Sigmoid colon (tissue), 3 donors: Measurements from ENCODE around the gene SMARCE1.

Experiments
- POLR2A ChIP-seq, 2 donors: fragments of 450-650 bp; IDR thresholded peaks; one replicate each; pipeline ENCODE4 v1.6.1; 2016; ENCODE audit warnings: antibody characterized with exemption in 2 of 2, mild to moderate bottlenecking in 2 of 2, moderate library complexity in 2 of 2
- TF ChIP-seq, protein P1 (sequence below), 4 experiments: fragments of 450-650 bp in 3 of 4; fragments of 200-600 bp in 1 of 4; IDR thresholded peaks; one replicate each; pipeline ENCODE4 v1.5.1; 2016 to 2019; ENCODE audit warnings: antibody characterized with exemption in 4 of 4, mild to moderate bottlenecking in 3 of 4, moderate library complexity in 2 of 4

DNA sequence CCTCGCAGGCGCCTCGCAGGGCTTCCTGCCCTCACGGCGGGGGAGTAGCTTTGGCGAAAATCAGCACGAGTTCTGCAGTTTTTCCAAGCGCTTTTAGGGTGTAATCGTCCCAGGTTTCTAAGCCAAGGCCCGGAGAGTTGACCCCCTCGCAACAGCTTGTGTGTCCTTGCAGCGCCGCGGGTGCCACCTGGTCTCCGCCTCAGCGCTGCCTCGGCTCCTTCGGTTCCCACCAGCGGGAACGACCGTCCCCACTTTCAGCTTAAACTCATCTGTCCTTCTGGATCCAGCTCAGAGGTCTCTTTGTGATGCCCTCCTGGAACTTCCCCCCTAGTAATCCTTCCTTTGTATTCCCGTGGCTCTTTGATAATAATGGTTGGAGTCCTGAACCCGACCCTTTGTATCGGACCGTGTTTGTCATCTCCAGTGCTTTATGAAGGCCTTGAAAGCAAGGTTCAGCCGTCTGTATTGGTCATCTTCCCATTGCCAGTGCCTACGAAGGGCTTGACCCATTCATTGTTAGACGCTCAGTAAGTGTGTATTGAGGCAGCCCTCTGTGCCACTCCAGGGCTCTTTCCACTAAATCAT is 858 bp upstream of the SMARCE1 start:
- TF ChIP-seq, protein P1, sequence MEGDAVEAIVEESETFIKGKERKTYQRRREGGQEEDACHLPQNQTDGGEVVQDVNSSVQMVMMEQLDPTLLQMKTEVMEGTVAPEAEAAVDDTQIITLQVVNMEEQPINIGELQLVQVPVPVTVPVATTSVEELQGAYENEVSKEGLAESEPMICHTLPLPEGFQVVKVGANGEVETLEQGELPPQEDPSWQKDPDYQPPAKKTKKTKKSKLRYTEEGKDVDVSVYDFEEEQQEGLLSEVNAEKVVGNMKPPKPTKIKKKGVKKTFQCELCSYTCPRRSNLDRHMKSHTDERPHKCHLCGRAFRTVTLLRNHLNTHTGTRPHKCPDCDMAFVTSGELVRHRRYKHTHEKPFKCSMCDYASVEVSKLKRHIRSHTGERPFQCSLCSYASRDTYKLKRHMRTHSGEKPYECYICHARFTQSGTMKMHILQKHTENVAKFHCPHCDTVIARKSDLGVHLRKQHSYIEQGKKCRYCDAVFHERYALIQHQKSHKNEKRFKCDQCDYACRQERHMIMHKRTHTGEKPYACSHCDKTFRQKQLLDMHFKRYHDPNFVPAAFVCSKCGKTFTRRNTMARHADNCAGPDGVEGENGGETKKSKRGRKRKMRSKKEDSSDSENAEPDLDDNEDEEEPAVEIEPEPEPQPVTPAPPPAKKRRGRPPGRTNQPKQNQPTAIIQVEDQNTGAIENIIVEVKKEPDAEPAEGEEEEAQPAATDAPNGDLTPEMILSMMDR (IDR thresholded peaks at IDR 0.05), result no peak
- no peak for TF ChIP-seq POLR2A (IDR thresholded peaks at IDR 0.05)
